SU-DHL-6 (cell line): ENCODE data around the gene IGF2BP3.
A peak's percentile ranks its signal among the peaks of the same experiment; 100 is the strongest.

ENCODE experiments used
- H2AFZ ChIP-seq: fragments of 200-600 bp; sonication (generic); 2 replicates; pipeline ENCODE4 v1.6.1; 2014; ENCODE audit warnings: low read depth, mild to moderate bottlenecking, moderate library complexity, mixed read lengths, antibody characterized with exemption, low read length; ENCODE audit not compliant: severe bottlenecking
- H3F3A ChIP-seq: fragments of 200-600 bp; shearing (Covaris generic); 2 replicates; pipeline ENCODE4 v1.6.0; 2016; ENCODE audit warnings: antibody characterized with exemption, mild to moderate bottlenecking; ENCODE audit not compliant: insufficient read depth
- H3K27ac ChIP-seq: fragments of 200-600 bp; sonication (generic); 2 replicates; pipeline ENCODE4 v1.5.1; 2016; ENCODE audit warnings: low read depth, mild to moderate bottlenecking, low read length, moderate library complexity, mixed read lengths
- H3K27me3 ChIP-seq: fragments of 200-600 bp; sonication (generic), shearing (Covaris generic); 2 replicates; pipeline ENCODE4 v1.6.0; 2014; ENCODE audit warnings: mild to moderate bottlenecking, low read length
- H3K36me3 ChIP-seq: fragments of 200-600 bp; sonication (generic); 2 replicates; pipeline ENCODE4 v1.6.1; 2014; ENCODE audit warnings: mild to moderate bottlenecking, low read length, mixed read lengths
- H3K4me2 ChIP-seq: fragments of 300-600, 200-600 bp; shearing (Covaris generic), sonication (generic); 2 replicates; pipeline ENCODE4 v1.6.0; 2014; ENCODE audit warnings: low read length, low read depth, mild to moderate bottlenecking; ENCODE audit not compliant: poor library complexity, severe bottlenecking
- H3K4me3 ChIP-seq: fragments of 200-600 bp; sonication (generic); 2 replicates; pipeline ENCODE4 v1.5.1; 2014; ENCODE audit warnings: antibody characterized with exemption, low read length, mild to moderate bottlenecking, mixed read lengths; ENCODE audit not compliant: insufficient read depth, poor library complexity, severe bottlenecking
- H3K79me2 ChIP-seq: fragments of 200-600 bp; sonication (generic); 2 replicates; pipeline ENCODE4 v1.6.1; 2014; ENCODE audit warnings: mild to moderate bottlenecking, low read length, moderate library complexity; ENCODE audit not compliant: insufficient read depth
- H3K9ac ChIP-seq: fragments of 200-600 bp; sonication (generic); 2 replicates; pipeline ENCODE4 v1.7.0; 2014; ENCODE audit warnings: mild to moderate bottlenecking, low read length
- H3K9me2 ChIP-seq: fragments of 200-600 bp; sonication (generic); replicated peaks from 2 replicates; pipeline ENCODE4 v1.6.1; 2014; ENCODE audit warnings: low read length; ENCODE audit not compliant: insufficient read depth
- H3K9me3 ChIP-seq: fragments of 200-600 bp; sonication (generic); 2 replicates; pipeline ENCODE4 v1.6.1; 2014; ENCODE audit warnings: low read length, mixed read lengths; ENCODE audit not compliant: insufficient read depth
- H4K20me1 ChIP-seq: fragments of 200-600 bp; sonication (generic); 2 replicates; pipeline ENCODE4 v1.6.1; 2014; ENCODE audit warnings: low read depth, mild to moderate bottlenecking, antibody characterized with exemption, low read length, moderate library complexity, mixed read lengths
- EZH2phosphoT487 ChIP-seq: fragments of 200-600 bp; sonication (generic), shearing (Covaris generic); conservative IDR thresholded peaks from 2 replicates; pipeline ENCODE4 v1.6.1; 2018; ENCODE audit warnings: mild to moderate bottlenecking, antibody characterized with exemption, low read length, moderate library complexity, mixed read lengths
- TF ChIP-seq, protein P1 (sequence below): fragments of 200-600 bp; sonication (generic); IDR thresholded peaks from one replicate; pipeline ENCODE4 v1.5.1; 2017; ENCODE audit warnings: antibody characterized with exemption, mild to moderate bottlenecking, low read length, moderate library complexity; ENCODE audit not compliant: insufficient read depth, poor library complexity, severe bottlenecking

IGF2BP3 gene

DNA sequence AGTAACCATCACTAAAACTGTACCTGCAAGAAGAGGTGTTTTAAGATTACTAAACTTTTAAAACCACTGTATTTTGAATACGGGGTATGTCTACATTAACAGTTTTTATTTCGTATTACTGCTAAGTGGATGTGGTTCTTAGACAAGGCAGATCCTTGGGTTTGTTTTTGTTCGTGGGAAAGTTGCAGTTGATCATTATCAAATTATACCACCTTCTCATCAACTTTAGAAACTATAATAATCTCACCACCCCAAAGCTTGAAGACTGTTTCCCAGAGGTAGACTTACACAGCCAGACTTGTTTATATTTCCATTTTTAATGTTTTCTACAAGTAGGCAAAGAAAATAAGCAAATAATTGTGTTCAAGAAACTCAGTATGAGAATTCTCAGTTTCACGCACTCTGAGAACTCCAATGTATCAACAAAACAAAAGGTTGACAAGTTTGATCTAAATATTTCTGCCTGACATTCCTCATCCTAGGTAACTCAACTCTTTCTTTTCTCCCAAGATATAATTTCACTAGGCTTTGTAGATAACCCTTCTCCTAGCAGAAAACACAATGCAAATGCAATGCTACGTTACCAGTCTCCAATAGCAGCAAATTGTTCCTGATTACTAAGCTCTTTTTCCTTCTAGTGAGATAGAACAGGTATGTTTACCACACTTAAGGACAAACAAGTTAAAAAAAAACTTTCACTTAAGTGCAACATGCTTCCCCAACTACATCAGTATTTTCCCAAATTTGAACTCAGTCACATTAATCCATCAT, 36.0 kb downstream of the IGF2BP3 start:
- Histone ChIP-seq H3K9me3 (no peaks in the 10 kb centered on the region), H3K4me3 (no peak overlapping the region), H3K79me2 (peaks cover 100% of the 10 kb centered on the region), H3K9ac (no peak overlapping the region), H3F3A (peaks cover 67% of the 10 kb centered on the region), H3K27ac (peak overlapping the region; percentile 9; the same call in 1 of the 2 replicates), H4K20me1 (peaks cover 24% of the 10 kb centered on the region), H3K4me2 (peak overlapping the region; percentile 64), H3K36me3 (peaks cover 21% of the 10 kb centered on the region; the same call in 1 of the 2 replicates), H2AFZ (no peak overlapping the region), H3K9me2 (no peaks in the 10 kb centered on the region), H3K27me3 (no peaks in the 10 kb centered on the region)
- TF ChIP-seq EZH2phosphoT487, result no peak
- TF ChIP-seq, protein P1, sequence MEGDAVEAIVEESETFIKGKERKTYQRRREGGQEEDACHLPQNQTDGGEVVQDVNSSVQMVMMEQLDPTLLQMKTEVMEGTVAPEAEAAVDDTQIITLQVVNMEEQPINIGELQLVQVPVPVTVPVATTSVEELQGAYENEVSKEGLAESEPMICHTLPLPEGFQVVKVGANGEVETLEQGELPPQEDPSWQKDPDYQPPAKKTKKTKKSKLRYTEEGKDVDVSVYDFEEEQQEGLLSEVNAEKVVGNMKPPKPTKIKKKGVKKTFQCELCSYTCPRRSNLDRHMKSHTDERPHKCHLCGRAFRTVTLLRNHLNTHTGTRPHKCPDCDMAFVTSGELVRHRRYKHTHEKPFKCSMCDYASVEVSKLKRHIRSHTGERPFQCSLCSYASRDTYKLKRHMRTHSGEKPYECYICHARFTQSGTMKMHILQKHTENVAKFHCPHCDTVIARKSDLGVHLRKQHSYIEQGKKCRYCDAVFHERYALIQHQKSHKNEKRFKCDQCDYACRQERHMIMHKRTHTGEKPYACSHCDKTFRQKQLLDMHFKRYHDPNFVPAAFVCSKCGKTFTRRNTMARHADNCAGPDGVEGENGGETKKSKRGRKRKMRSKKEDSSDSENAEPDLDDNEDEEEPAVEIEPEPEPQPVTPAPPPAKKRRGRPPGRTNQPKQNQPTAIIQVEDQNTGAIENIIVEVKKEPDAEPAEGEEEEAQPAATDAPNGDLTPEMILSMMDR, result no peak

DNA sequence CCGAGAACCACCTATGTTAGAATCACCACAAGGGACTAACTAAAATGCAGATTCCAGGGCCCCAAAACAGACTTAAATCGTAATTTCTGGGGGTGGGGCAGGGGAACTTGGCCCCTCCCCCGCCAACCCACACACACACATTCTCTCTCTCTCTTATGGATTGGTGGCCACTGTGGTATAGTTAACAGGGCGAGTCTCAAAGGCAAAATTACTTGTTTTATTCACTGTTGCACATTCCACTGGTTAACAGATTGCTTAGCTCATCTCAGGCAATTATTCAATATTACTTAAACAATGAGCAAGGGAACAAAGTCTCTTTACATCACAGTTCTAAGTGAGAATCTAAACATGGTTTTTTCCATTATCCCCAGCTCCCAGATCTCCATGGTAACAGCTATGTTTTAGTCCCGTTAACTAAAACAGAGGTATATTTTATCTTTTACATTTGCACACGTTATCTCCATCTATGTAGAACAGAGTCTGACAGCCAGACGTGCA, 38.5 kb downstream of the IGF2BP3 start:
- no peaks in the 10 kb centered on the region for H3K27me3 ChIP-seq
- H4K20me1 ChIP-seq, result peaks cover 8% of the 10 kb centered on the region; the same call in 1 of the 2 replicates
- TF ChIP-seq, protein P1, result no peak
- no peak for TF ChIP-seq EZH2phosphoT487
- peak overlapping the region; percentile 64 for H3K4me2 ChIP-seq
- H3K9me3 ChIP-seq, result no peaks in the 10 kb centered on the region
- peak overlapping the region; percentile 69 for H3K27ac ChIP-seq
- H3K9me2 ChIP-seq, result no peaks in the 10 kb centered on the region
- H3K79me2 ChIP-seq, result peaks cover 97% of the 10 kb centered on the region
- H3K4me3 ChIP-seq, result no peak overlapping the region
- peaks cover 18% of the 10 kb centered on the region; the same call in 1 of the 2 replicates for H3K36me3 ChIP-seq
- peak overlapping the region; percentile 33 for H3K9ac ChIP-seq
- H3F3A ChIP-seq, result peaks cover 68% of the 10 kb centered on the region
- H2AFZ ChIP-seq, result no peak overlapping the region

DNA sequence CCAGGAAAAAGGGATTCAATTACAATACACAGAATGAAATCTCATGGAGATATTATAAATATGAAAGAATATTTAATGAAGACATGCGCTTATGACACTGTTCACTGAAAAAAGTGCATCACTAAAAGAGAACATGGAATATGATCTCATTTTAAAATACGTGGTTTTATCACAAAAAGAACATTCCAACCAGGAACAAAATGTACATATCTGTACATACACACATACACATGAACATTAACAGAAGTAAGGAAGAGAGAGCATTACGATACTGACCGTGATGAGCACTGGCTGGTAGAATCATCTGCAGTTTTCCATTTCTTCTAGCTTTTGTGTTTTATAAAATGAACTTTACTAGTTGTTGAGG, 39.4 kb downstream of the IGF2BP3 start:
- Histone ChIP-seq H3K4me3 (no peak overlapping the region), H3F3A (peaks cover 65% of the 10 kb centered on the region), H4K20me1 (peaks cover 6% of the 10 kb centered on the region; the same call in 1 of the 2 replicates), H2AFZ (no peak overlapping the region), H3K27me3 (no peaks in the 10 kb centered on the region), H3K9me2 (no peaks in the 10 kb centered on the region), H3K9me3 (no peaks in the 10 kb centered on the region), H3K9ac (0 out of 2 replicates have a peak overlapping the region, but pooled peaks have one; percentile 33), H3K27ac (peak overlapping the region; percentile 69), H3K36me3 (peaks cover 11% of the 10 kb centered on the region; the same call in 1 of the 2 replicates), H3K4me2 (peak overlapping the region; percentile 64), H3K79me2 (peaks cover 97% of the 10 kb centered on the region)
- no peak for TF ChIP-seq EZH2phosphoT487
- TF ChIP-seq, protein P1, result no peak
